ENCODE data around the gene EOGT.

DNA sequence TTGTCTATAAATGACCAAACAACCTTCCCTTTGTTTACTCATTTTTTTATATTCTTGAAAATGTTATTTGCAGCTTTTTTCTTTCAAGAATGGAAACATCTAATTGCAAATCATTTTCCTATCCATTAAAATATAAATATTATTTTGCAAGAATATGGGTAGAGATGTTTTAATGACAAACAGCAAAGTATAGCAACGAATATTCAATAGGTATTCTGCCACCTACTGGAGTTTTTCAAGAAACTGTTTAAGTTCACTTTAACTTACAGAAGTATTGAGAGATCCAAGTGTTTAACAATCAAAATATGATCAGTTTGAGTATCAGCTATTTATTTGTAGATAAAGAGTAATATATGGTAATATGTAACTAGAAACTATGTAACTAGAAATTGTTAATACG lies 6.9 kb upstream of the EOGT start:
- TF ChIP-seq, protein P1, sequence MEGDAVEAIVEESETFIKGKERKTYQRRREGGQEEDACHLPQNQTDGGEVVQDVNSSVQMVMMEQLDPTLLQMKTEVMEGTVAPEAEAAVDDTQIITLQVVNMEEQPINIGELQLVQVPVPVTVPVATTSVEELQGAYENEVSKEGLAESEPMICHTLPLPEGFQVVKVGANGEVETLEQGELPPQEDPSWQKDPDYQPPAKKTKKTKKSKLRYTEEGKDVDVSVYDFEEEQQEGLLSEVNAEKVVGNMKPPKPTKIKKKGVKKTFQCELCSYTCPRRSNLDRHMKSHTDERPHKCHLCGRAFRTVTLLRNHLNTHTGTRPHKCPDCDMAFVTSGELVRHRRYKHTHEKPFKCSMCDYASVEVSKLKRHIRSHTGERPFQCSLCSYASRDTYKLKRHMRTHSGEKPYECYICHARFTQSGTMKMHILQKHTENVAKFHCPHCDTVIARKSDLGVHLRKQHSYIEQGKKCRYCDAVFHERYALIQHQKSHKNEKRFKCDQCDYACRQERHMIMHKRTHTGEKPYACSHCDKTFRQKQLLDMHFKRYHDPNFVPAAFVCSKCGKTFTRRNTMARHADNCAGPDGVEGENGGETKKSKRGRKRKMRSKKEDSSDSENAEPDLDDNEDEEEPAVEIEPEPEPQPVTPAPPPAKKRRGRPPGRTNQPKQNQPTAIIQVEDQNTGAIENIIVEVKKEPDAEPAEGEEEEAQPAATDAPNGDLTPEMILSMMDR (IDR thresholded peaks at IDR 0.05) = no peak
- TF ChIP-seq POLR2A (IDR thresholded peaks at IDR 0.05) = no peak

All from Peyer's patch (tissue), 4 donors.